H1 (cell line): ENCODE measurements around the gene SH3RF3.

Experiments
- CTCF ChIP-seq, 3 experiments: IDR thresholded peaks; 1 replicate in 2 of 3; 2 replicates in 1 of 3; pipeline versions ENCODE4 v1.5.1 to v1.6.1; 2011; ENCODE audit warnings: low read length in 3 of 3, mild to moderate bottlenecking in 3 of 3, inconsistent platforms in 2 of 3, low read depth in 1 of 3, moderate library complexity in 1 of 3; ENCODE audit not compliant: insufficient read depth in 1 of 3; ENCODE audit errors: control extremely low read depth in 1 of 3
- EZH2 ChIP-seq: fragments of 200-600 bp; sonication (generic); IDR thresholded peaks from 2 replicates; pipeline ENCODE4 v1.7.1; 2012; ENCODE audit warnings: low read depth, mild to moderate bottlenecking, moderate library complexity, low read length, inconsistent platforms; ENCODE audit not compliant: severe bottlenecking
- JUN ChIP-seq: IDR thresholded peaks from 2 replicates; pipeline ENCODE4 v1.6.1; 2011; ENCODE audit warnings: low read depth, mild to moderate bottlenecking, improper control_type of control experiment, low read length
- PHF8 ChIP-seq: fragments of 200-600 bp; sonication (generic); conservative IDR thresholded peaks from 2 replicates; pipeline ENCODE4 v1.7.1; 2012; ENCODE audit warnings: low read depth, mild to moderate bottlenecking, inconsistent platforms, low read length, moderate library complexity
- TAF1 ChIP-seq: IDR thresholded peaks from 2 replicates; pipeline ENCODE4 v1.6.1; 2011; ENCODE audit warnings: mild to moderate bottlenecking, low read depth, low read length
- TF ChIP-seq, protein P1 (sequence below): IDR thresholded peaks from 2 replicates; pipeline ENCODE4 v1.6.1; 2012; ENCODE audit warnings: inconsistent platforms
- TF ChIP-seq, protein P2 (sequence below): IDR thresholded peaks from 2 replicates; pipeline ENCODE4 v1.6.1; 2011; ENCODE audit warnings: low read depth, mild to moderate bottlenecking, low read length; ENCODE audit not compliant: insufficient read depth

- TF ChIP-seq CTCF (IDR thresholded peaks at IDR 0.05; ENCODE audit: control extremely low read depth in 1 of 3, insufficient read depth in 1 of 3, low read depth in 1 of 3, low read length in 3 of 3) (no peak), PHF8 (no peak), JUN (no peak), EZH2 (no peak), TAF1 (no peak)
- TF ChIP-seq, protein P1, sequence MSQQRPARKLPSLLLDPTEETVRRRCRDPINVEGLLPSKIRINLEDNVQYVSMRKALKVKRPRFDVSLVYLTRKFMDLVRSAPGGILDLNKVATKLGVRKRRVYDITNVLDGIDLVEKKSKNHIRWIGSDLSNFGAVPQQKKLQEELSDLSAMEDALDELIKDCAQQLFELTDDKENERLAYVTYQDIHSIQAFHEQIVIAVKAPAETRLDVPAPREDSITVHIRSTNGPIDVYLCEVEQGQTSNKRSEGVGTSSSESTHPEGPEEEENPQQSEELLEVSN: no peak
- TF ChIP-seq, protein P2, sequence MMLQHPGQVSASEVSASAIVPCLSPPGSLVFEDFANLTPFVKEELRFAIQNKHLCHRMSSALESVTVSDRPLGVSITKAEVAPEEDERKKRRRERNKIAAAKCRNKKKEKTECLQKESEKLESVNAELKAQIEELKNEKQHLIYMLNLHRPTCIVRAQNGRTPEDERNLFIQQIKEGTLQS: no peak
Observed at GRCh38 chr2:109270505-109271312, 141.7 kb downstream of the SH3RF3 start.
